ENCODE results near the gene CCDC82.

- TF ChIP-seq CTCF (IDR thresholded peaks at IDR 0.05) (no peak), POLR2A (IDR thresholded peaks at IDR 0.05) (no peak)
Measured at GRCh38 chr11:96357794-96358193, 31.9 kb downstream of the CCDC82 start.

Data from prostate gland (tissue), 2 donors.